Stomach (tissue), 9 donors: ENCODE data around the gene ZNF580. TPM values are rescaled to one million over a fixed set of nuclear protein-coding genes. Genes with fewer than 3 reads are reported as not detected.

Experiments
- DNase-seq, 2 donors: peaks; one replicate each; pipeline versions ENCODE4 v3.0.0 to v3.0.0-alpha.2; 2013 to 2019
- H3K27ac ChIP-seq, 5 donors: fragments of 200-600 bp in 4 of 5; sonication (generic) in 4 of 5; one replicate each; pipeline ENCODE4 v1.5.1; 2013 to 2019; ENCODE audit warnings: mild to moderate bottlenecking in 1 of 5, moderate library complexity in 1 of 5
- H3K27me3 ChIP-seq, 3 donors: fragments of 200-600 bp; sonication (generic); one replicate each; pipeline ENCODE4 v1.5.1; 2017 to 2019; ENCODE audit warnings: mixed run types in 1 of 3
- H3K36me3 ChIP-seq, 4 donors: fragments of 200-600 bp; sonication (generic); 1 replicate in 3 of 4; 2 replicates in 1 of 4; pipeline ENCODE4 v1.5.1; 2016 to 2019
- H3K4me1 ChIP-seq, 4 donors: fragments of 200-600 bp; sonication (generic); one replicate each; pipeline ENCODE4 v1.5.1; 2016 to 2019
- H3K4me3 ChIP-seq, 4 donors: fragments of 200-600 bp; sonication (generic) in 3 of 4; one replicate each; pipeline ENCODE4 v1.5.1; 2016 to 2019; ENCODE audit warnings: mild to moderate bottlenecking in 1 of 4
- H3K9me3 ChIP-seq, 4 donors: fragments of 200-600 bp; sonication (generic); one replicate each; pipeline ENCODE4 v1.5.1; 2016 to 2019
- CTCF ChIP-seq, 7 experiments: fragments of 450-650 bp in 4 of 7; fragments of 200-600 bp in 3 of 7; sonication (generic) in 3 of 7; IDR thresholded peaks; one replicate each; pipeline ENCODE4 v1.5.1; 2016 to 2019; ENCODE audit warnings: antibody characterized with exemption in 7 of 7, control low read depth in 2 of 7, mild to moderate bottlenecking in 1 of 7
- EP300 ChIP-seq: sonication (generic); formaldehyde crosslinking; IDR thresholded peaks from one replicate; pipeline ENCODE4 v1.6.1; 2017; ENCODE audit warnings: antibody characterized with exemption
- POLR2A ChIP-seq, 4 donors: fragments of 450-650 bp; IDR thresholded peaks; one replicate each; pipeline ENCODE4 v1.6.1; 2016; ENCODE audit warnings: antibody characterized with exemption in 4 of 4, control low read depth in 2 of 4, mild to moderate bottlenecking in 1 of 4, moderate library complexity in 1 of 4
- POLR2AphosphoS5 ChIP-seq, 3 donors: sonication (generic); formaldehyde crosslinking; IDR thresholded peaks; one replicate each; pipeline ENCODE4 v1.6.1; 2016; ENCODE audit warnings: antibody characterized with exemption in 3 of 3
- WGBS, 5 donors: extraction: QIAGEN DNeasy Blood & Tissue Kit in 3 of 5; methylation state at CpG; one replicate each; pipeline versions ENCODE4 v1.1.5 to v1.1.7; 2013 to 2018; 5-methylcytosine and 5-hydroxymethylcytosine counted together
- intact Hi-C: fragments of 100-400 bp; cut with DNase I; formaldehyde crosslinking; loops from one replicate; pipeline ENCODE4 v1.15.1; 2023; ENCODE audit warnings: low total_unique reads
- polyA plus RNA-seq, 3 donors: library from polyadenylated mRNA; stranded (reverse); fragments of 200-250 nt; gene quantifications; one replicate each; pipeline ENCODE4 v1.2.3, GENCODE V29; 2013
- total RNA-seq, 5 donors: library from RNA; depleted of rRNA; stranded (reverse); fragments of >200 nt; gene quantifications; one replicate each; pipeline versions ENCODE4 v1.1.0 to v1.2.3, GENCODE V29; 2014 to 2016
- donor health status: healthy with polysubstance abuse.
- donor health status: Bipolar disorder and iron deficiency.
- donor health status: healthy.

ZNF580 gene
- total and polyA plus RNA-seq, 8 donors = 10.6 to 55.0 (median 19.0) TPM; not detected in 1

GRCh38 chr19:55670280-55671053 is 29.7 kb downstream of the ZNF580 start:
- intact Hi-C loops = no loop called here
- 70 to 79% (median 76%) methylated on average over 23 of the region's 23 CpGs for WGBS, 5 donors
- H3K9me3 ChIP-seq = no peaks in the 10 kb centered on the region
- DNase-seq = peak in 1 of 2 donors; percentile 65
- TF ChIP-seq POLR2AphosphoS5 (IDR thresholded peaks at IDR 0.05) (no peak), POLR2A (IDR thresholded peaks at IDR 0.05) (no peak), CTCF (IDR thresholded peaks at IDR 0.05) (no peak), EP300 (no peak)
- peaks cover 28 to 83% (median 64%) of the 10 kb centered on the region in 4 donors for H3K4me1 ChIP-seq
- no peak overlapping the region for H3K4me3 ChIP-seq
- peaks cover 58 to 89% (median 88%) of the 10 kb centered on the region in 4 donors for H3K36me3 ChIP-seq
- H3K27ac ChIP-seq = peak overlapping the region in 1 of 5 donors; percentile 18
- no peaks in the 10 kb centered on the region for H3K27me3 ChIP-seq

GRCh38 chr19:55671054-55671378 is 30.2 kb downstream of the ZNF580 start:
- WGBS, 5 donors = 56 to 69% (median 65%) methylated on average over 2 of the region's 2 CpGs
- Histone ChIP-seq H3K4me3 (no peak overlapping the region), H3K36me3 (peaks cover 52 to 84% (median 83%) of the 10 kb centered on the region in 4 donors), H3K27ac (peak overlapping the region in 1 of 5 donors; percentile 37), H3K4me1 (peaks cover 31 to 87% (median 67%) of the 10 kb centered on the region in 4 donors), H3K27me3 (no peaks in the 10 kb centered on the region), H3K9me3 (no peaks in the 10 kb centered on the region)
- no peak for TF ChIP-seq POLR2AphosphoS5 (IDR thresholded peaks at IDR 0.05)
- no peak for TF ChIP-seq CTCF (IDR thresholded peaks at IDR 0.05)
- no peak for DNase-seq
- intact Hi-C loops = no loop called here

GRCh38 chr19:55672418-55672817 is 31.6 kb downstream of the ZNF580 start:
- no peaks in the 10 kb centered on the region for H3K27me3 ChIP-seq
- no peaks in the 10 kb centered on the region for H3K9me3 ChIP-seq
- H3K27ac ChIP-seq = peak overlapping the region in 1 of 5 donors; percentile 37
- intact Hi-C loops = no loop called here
- H3K36me3 ChIP-seq = peaks cover 38 to 73% (median 69%) of the 10 kb centered on the region in 4 donors
- peaks cover 38 to 91% (median 69%) of the 10 kb centered on the region in 4 donors for H3K4me1 ChIP-seq
- H3K4me3 ChIP-seq = no peak overlapping the region
- 40 to 70% (median 50%) methylated on average over 5 of the region's 5 CpGs for WGBS, 5 donors
- no peak for TF ChIP-seq EP300
- no peak for TF ChIP-seq CTCF (IDR thresholded peaks at IDR 0.05)
- no peak for TF ChIP-seq POLR2AphosphoS5 (IDR thresholded peaks at IDR 0.05)
- no peak for TF ChIP-seq POLR2A (IDR thresholded peaks at IDR 0.05)
- DNase-seq = no peak

GRCh38 chr19:55673465-55673864 is 32.7 kb downstream of the ZNF580 start:
- Histone ChIP-seq H3K4me3 (no peak overlapping the region), H3K27ac (peak overlapping the region in 2 of 5 donors; percentile 94 to 95), H3K9me3 (no peaks in the 10 kb centered on the region), H3K4me1 (peaks cover 38 to 91% (median 69%) of the 10 kb centered on the region in 4 donors), H3K36me3 (peaks cover 32 to 73% (median 67%) of the 10 kb centered on the region in 4 donors), H3K27me3 (no peaks in the 10 kb centered on the region)
- WGBS, 5 donors = 73 to 82% (median 81%) methylated on average over 9 of the region's 9 CpGs
- no peak for TF ChIP-seq POLR2A (IDR thresholded peaks at IDR 0.05)
- no peak for TF ChIP-seq CTCF (IDR thresholded peaks at IDR 0.05)
- no peak for TF ChIP-seq POLR2AphosphoS5 (IDR thresholded peaks at IDR 0.05)
- TF ChIP-seq EP300 = no peak
- no peak for DNase-seq
- intact Hi-C loops = no loop called here
